Suprapubic skin (tissue), 4 donors: ENCODE results near the gene RGS16.

ENCODE experiments used
- CTCF ChIP-seq, 2 donors: fragments of 200-600 bp in 1 of 2; fragments of 450-650 bp in 1 of 2; sonication (generic) in 1 of 2; IDR thresholded peaks; one replicate each; pipeline ENCODE4 v1.5.1; 2016 to 2019; ENCODE audit warnings: antibody characterized with exemption in 2 of 2, mild to moderate bottlenecking in 1 of 2, moderate library complexity in 1 of 2
- EP300 ChIP-seq: sonication (generic); formaldehyde crosslinking; IDR thresholded peaks from one replicate; pipeline ENCODE4 v1.6.1; 2017; ENCODE audit warnings: antibody characterized with exemption
- POLR2A ChIP-seq, 2 donors: fragments of 450-650 bp; IDR thresholded peaks; one replicate each; pipeline ENCODE4 v1.6.1; 2017; ENCODE audit warnings: antibody characterized with exemption in 2 of 2, mild to moderate bottlenecking in 2 of 2, moderate library complexity in 2 of 2
- POLR2AphosphoS5 ChIP-seq, 3 donors: sonication (generic); formaldehyde crosslinking; IDR thresholded peaks; one replicate each; pipeline ENCODE4 v1.6.1; 2017; ENCODE audit warnings: antibody characterized with exemption in 3 of 3

DNA sequence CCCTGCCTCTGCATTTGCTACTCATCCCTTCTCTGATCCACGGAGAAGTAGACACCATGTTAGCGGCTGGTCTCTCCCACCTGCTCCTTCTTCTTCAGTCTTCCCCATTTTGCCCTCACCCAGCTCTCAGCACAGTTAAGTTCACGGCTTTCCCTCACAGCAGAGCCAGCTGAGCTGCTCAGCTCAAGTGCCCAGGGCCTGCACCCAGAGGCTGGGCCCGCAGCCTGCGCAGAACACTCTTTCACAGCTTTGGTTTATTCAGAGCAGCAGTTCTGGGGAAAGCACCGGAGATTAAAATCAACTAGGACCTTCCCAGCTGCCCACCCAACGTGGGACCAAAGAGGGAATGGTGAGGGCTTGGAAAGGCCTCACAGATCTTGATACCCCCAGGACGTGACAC lies 38.3 kb upstream of the RGS16 start:
- TF ChIP-seq CTCF (IDR thresholded peaks at IDR 0.05) = no peak
- TF ChIP-seq POLR2AphosphoS5 (IDR thresholded peaks at IDR 0.05) = no peak
- no peak for TF ChIP-seq POLR2A (IDR thresholded peaks at IDR 0.05)
- TF ChIP-seq EP300 = no peak
